OCI-LY1 (cell line): Measurements from ENCODE around the gene IL31.

ENCODE experiments used
- EZH2 ChIP-seq: fragments of 200-600 bp; sonication (generic), shearing (Covaris generic); IDR thresholded peaks from 2 replicates; pipeline ENCODE4 v1.8.0; 2017; ENCODE audit warnings: borderline replicate concordance, mixed run types, mild to moderate bottlenecking, antibody characterized with exemption, low read length, moderate library complexity, mixed read lengths
- TF ChIP-seq, protein P1 (sequence below): fragments of 200-600 bp; sonication (generic), shearing (Covaris generic); IDR thresholded peaks from 2 replicates; pipeline ENCODE4 v1.5.1; 2017; ENCODE audit warnings: mild to moderate bottlenecking, antibody characterized with exemption, low read length, moderate library complexity, mixed read lengths

DNA sequence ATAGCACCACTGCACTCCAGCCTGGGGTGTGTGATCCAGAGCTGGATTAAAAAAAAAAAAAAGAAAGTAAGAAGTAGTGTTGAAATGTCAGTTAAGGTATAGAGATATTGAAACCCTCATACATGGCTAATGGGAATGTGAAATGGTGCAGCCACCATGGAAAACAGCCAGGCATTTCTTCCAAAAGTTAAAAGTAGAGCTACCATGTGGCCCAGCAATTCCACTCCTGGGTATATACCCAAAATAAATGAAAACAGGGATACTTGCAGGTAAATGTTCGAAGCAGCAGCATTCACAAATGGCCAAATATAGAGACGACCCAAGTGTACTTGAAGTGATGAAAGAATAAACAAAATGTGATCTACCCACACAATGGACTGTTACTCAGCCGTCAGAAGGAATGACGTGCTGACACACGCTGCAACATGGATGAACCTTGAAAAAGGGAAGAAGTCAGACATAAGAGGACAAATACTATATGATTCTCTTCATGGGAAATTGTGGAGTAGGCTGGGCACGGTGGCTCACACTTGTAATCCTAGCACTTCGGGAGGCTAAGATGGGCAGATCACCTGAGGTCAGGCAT, 15.2 kb downstream of the IL31 start:
- TF ChIP-seq, protein P1, sequence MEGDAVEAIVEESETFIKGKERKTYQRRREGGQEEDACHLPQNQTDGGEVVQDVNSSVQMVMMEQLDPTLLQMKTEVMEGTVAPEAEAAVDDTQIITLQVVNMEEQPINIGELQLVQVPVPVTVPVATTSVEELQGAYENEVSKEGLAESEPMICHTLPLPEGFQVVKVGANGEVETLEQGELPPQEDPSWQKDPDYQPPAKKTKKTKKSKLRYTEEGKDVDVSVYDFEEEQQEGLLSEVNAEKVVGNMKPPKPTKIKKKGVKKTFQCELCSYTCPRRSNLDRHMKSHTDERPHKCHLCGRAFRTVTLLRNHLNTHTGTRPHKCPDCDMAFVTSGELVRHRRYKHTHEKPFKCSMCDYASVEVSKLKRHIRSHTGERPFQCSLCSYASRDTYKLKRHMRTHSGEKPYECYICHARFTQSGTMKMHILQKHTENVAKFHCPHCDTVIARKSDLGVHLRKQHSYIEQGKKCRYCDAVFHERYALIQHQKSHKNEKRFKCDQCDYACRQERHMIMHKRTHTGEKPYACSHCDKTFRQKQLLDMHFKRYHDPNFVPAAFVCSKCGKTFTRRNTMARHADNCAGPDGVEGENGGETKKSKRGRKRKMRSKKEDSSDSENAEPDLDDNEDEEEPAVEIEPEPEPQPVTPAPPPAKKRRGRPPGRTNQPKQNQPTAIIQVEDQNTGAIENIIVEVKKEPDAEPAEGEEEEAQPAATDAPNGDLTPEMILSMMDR, result no peak
- TF ChIP-seq EZH2, result no peak
